HG03575 (cell line): ENCODE results near the gene ZNF75A.

ENCODE experiments used
- ATAC-seq: cut with Tn5 transposase; IDR thresholded peaks from one replicate; pipeline ENCODE4 v1.9.1; 2021; ENCODE audit not compliant: unreplicated experiment, insufficient number of reproducible peaks, low FRiP score; ENCODE audit errors: extremely low read depth

The ZNF75A gene

GRCh38 chr16:3283543-3284447 is 21.5 kb upstream of the ZNF75A start:
- no peak for ATAC-seq

- no peak for ATAC-seq
These were observed 20.2 kb upstream of the ZNF75A start for GRCh38 chr16:3285131-3285530.

DNA sequence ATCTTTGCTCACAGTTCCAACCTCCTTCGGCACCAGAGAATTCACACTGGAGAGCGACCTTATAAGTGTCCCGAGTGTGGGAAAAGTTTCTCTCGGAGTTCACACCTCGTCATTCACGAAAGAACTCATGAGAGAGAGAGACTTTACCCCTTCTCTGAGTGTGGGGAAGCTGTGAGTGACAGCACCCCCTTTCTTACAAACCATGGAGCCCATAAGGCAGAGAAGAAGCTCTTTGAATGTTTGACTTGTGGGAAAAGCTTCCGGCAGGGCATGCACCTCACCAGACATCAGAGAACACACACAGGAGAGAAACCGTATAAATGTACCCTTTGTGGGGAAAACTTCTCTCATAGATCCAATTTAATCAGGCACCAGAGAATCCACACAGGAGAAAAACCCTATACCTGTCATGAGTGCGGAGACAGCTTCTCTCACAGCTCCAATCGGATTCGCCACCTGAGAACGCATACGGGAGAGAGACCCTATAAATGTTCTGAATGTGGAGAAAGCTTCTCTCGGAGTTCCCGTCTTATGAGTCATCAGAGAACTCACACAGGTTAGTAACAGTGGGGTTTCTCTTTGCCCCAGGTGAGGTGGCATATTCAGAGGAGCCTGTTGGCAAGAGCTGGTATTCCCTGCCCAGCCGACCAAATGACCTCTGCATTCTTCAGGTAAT is 15.2 kb upstream of the ZNF75A start:
- ATAC-seq, result no peak

GRCh38 chr16:3292604-3293003 is 12.7 kb upstream of the ZNF75A start:
- no peak for ATAC-seq

- no peak for ATAC-seq
These were observed 10.1 kb upstream of the ZNF75A start for GRCh38 chr16:3295209-3295608.

- no peak for ATAC-seq
These were observed 9.5 kb upstream of the ZNF75A start for GRCh38 chr16:3295783-3296182.

- ATAC-seq, result no peak
These were observed 927 bp upstream of the ZNF75A start for GRCh38 chr16:3304370-3304769.

- no peak for ATAC-seq
These were observed 781 bp downstream of the ZNF75A start for GRCh38 chr16:3306078-3306477.

DNA sequence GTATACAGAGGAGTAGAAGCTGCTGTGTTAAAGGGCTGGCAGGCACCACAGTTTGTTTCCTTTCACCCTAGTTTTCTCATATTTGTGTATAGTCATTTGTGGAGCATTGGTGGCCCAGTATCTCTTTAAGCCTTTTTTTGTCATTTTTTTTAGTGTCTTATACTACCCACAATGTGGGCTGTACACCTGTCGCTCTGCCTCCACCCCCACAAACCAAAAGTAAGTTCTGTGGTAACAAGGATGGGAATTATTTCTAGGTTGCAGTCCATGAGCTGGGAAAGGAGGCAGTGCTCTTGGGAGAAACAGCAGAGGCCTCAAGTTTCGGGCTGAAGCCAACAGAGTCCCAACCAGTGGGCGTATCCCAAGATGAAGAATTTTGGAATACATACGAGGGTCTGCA is 6.2 kb downstream of the ZNF75A start:
- no peak for ATAC-seq

DNA sequence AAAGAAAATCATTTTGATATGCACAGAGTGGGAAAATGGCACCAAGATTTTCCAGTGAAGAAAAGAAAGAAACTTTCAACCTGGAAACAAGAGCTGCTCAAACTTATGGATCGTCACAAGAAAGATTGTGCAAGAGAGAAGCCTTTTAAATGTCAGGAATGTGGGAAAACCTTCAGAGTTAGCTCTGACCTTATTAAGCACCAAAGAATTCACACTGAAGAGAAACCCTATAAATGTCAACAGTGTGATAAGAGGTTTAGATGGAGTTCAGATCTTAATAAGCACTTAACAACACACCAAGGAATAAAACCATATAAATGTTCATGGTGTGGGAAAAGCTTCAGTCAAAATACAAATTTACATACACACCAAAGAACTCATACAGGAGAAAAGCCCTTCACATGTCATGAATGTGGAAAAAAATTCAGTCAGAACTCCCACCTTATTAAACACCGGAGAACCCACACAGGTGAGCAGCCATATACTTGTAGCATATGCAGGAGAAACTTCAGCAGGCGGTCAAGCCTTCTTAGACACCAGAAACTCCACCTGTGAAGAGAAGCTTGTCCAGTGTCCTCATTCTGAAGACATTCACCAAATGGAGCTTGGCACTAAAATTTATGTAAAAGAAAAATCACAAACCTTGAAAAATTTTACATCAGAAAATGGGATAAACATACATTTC is 12.2 kb downstream of the ZNF75A start:
- no peak for ATAC-seq

GRCh38 chr16:3321816-3322215 is 16.5 kb downstream of the ZNF75A start:
- no peak for ATAC-seq

- no peak for ATAC-seq
These were observed 22.2 kb downstream of the ZNF75A start for GRCh38 chr16:3327514-3327913.

DNA sequence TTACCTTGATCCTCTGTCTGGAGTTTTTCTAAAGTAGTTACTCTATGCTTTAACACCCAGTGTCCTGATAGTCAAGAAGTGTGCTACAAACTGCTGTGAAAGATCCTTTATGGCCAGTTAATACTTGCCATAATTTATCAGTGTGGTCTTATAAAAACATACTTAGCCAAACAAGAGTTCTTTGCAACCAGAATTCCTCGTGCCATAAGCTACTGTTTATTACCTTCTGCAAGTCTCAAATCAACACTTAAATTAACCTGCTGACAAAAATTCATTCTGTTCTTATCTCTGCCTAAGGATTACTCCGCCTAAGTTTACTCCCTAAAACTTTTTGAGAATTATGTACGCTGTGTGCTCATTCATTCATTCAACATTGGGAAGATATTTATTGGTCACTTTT is 22.8 kb downstream of the ZNF75A start:
- ATAC-seq, result no peak

GRCh38 chr16:3328643-3329042 is 23.3 kb downstream of the ZNF75A start:
- no peak for ATAC-seq

DNA sequence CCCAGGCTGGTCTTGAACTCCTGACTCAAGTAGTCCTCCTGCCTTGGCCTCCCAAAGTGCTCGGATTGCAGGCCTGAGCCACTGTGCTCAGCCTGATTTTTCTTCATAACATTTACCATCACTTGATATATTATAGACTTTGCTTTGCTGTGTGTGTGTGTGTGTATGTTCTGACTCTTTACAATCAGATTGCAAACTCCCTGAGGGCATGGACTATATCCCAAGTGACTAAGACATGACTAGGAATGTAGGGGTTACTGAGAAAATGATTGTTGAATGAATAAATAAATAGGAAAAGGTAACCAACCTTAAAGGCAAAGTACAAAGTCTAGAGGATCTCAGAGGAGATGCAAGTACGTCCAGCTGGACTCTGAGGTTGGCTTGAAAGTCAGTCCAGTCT is 40.7 kb downstream of the ZNF75A start:
- ATAC-seq, result no peak

- ATAC-seq, result no peak
These were observed 42.3 kb downstream of the ZNF75A start for GRCh38 chr16:3347586-3347985.

DNA sequence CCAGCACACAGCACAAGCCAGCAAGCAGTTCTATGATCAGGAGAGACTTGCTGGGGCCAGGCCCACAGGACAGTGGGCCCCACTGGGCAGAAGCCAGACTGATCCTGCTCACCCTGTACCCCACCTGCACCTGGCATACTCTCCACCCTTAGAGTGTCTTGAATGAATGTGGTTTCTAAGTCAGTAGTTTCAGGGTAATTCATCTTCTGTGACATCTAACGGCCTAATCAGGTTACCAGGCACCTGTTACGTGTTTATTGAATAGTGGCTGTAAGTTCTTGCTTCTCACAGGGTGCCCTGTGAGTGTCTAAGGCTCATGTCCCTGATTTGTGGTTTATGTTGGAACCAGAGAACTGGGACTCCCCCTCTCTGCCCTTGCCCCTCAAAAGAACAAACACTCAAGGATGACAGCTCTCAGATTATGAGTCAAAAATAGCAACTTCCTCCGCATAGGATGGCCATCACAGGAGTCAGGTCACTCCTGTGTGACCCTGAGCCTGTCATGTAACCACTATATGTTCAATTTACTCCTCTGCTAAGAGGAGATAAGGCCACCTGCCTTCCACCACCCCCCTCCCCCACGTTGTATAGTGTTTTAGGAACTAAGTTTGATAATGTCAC is 43.4 kb downstream of the ZNF75A start:
- ATAC-seq, result no peak

DNA sequence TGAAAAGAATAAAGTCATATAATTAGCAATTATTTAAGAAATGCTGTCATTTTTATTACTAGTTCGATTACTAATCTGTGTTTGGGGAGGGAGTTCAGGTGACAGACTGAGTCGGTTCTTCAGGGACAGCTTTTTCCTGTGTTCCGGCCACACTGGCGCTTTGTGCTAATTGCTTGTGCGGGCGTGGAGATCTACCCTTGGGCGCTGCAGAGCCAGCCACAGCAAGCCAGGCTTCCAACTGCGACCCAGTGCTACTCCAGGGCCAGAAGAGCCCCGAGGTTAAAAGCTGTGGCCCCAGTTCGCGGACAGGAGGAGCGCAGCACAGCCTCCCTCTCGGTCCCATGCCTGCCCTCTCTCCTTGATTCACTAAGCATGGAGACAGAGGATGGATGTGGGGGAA is 43.9 kb downstream of the ZNF75A start:
- ATAC-seq, result no peak

- no peak for ATAC-seq
These were observed 50.3 kb downstream of the ZNF75A start, which contains the start of gene OR2C1 for GRCh38 chr16:3355589-3355988. Gene OR2C1 (plus strand): TSS chr16:3355889. CDS start chr16:3355941, 52 bp downstream.
